Endothelial cell of umbilical vein (primary cell): Measurements from ENCODE around the gene SNCB. TPM values are rescaled to one million over a fixed set of nuclear protein-coding genes. Genes with fewer than 3 reads are reported as not detected.

Experiments used
- BruUV-seq: library from RNA; stranded (reverse); fragments of 400-500 nt; replicated peaks from 2 replicates; lab custom pipeline; 2021; lab: Mats Ljungman, UMichigan
- CTCF ChIA-PET: fragments of 300-600, 350-600 bp; sonication (Branson Sonifier 250); formaldehyde crosslinking; loops from one replicate; lab custom pipeline; 2021; ENCODE audit warnings: antibody characterized with exemption, inconsistent platforms; lab: Charles Lee
- POLR2A ChIA-PET: fragments of 300-600, 350-600 bp; sonication (Branson Sonifier 250); formaldehyde crosslinking; loops from one replicate; lab custom pipeline; 2021; ENCODE audit warnings: antibody characterized with exemption, inconsistent platforms; lab: Charles Lee
- DNase-seq: peaks from one replicate; pipeline ENCODE4 v3.0.0-alpha.2; 2011; ENCODE audit warnings: low read depth, low spot score
- FAIRE-seq: peaks from 2 replicates; lab custom pipeline; 2011; peaks lifted over from hg19 to GRCh38; lab: Jason Lieb, UNC
- H2AFZ ChIP-seq: 2 replicates; pipeline ENCODE4 v1.6.0; 2012; ENCODE audit warnings: low read depth, low read length, control low read depth, inconsistent platforms
- H3K27ac ChIP-seq: 2 replicates; pipeline ENCODE4 v1.5.1; 2011; ENCODE audit warnings: low read depth, mild to moderate bottlenecking, control low read depth, low read length, moderate library complexity; ENCODE audit not compliant: insufficient read depth
- H3K27me3 ChIP-seq, 2 experiments: 2 replicates each; pipeline versions ENCODE4 v1.6.0 to v1.6.1; 2011; ENCODE audit warnings: low read length in 2 of 2, mixed read lengths in 1 of 2; ENCODE audit not compliant: control insufficient read depth in 2 of 2, insufficient read depth in 2 of 2
- H3K36me3 ChIP-seq, 2 experiments: 2 replicates in 1 of 2; 3 replicates in 1 of 2; pipeline ENCODE4 v1.5.1; 2011; ENCODE audit warnings: low read length in 2 of 2, mild to moderate bottlenecking in 1 of 2, moderate library complexity in 1 of 2; ENCODE audit not compliant: control insufficient read depth in 2 of 2, insufficient read depth in 2 of 2; ENCODE audit errors: extremely low read depth in 1 of 2
- H3K4me1 ChIP-seq: 3 replicates; pipeline ENCODE4 v1.5.1; 2011; ENCODE audit warnings: mild to moderate bottlenecking, low read length; ENCODE audit not compliant: control insufficient read depth, insufficient read depth; ENCODE audit errors: extremely low read depth
- H3K4me2 ChIP-seq: 2 replicates; pipeline ENCODE4 v1.6.1; 2011; ENCODE audit warnings: low read length, control low read depth, mixed read lengths; ENCODE audit not compliant: insufficient read depth
- H3K4me3 ChIP-seq, 3 experiments: fragments of 200-600 bp in 1 of 3; sonication (generic), shearing (Covaris generic) in 1 of 3; replicated peaks in 1 of 3; 2 replicates each; pipeline ENCODE4 v1.5.1; 2011 to 2016; ENCODE audit warnings: control low read depth in 3 of 3, low read length in 3 of 3, mild to moderate bottlenecking in 2 of 3, inconsistent platforms in 1 of 3, low read depth in 1 of 3, moderate library complexity in 1 of 3; ENCODE audit not compliant: insufficient read depth in 1 of 3
- H3K79me2 ChIP-seq: 2 replicates; pipeline ENCODE4 v1.6.0; 2012; ENCODE audit warnings: low read length, inconsistent platforms; ENCODE audit not compliant: control insufficient read depth, insufficient read depth
- H3K9ac ChIP-seq: replicated peaks from 2 replicates; pipeline ENCODE3; 2011; ENCODE audit warnings: low read length, control low read depth; ENCODE audit not compliant: insufficient read depth; ENCODE audit errors: extremely low read depth
- H3K9me1 ChIP-seq: replicated peaks from 3 replicates; pipeline ENCODE4 v1.6.0; 2011; ENCODE audit warnings: mild to moderate bottlenecking, low read length; ENCODE audit not compliant: control insufficient read depth, insufficient read depth; ENCODE audit errors: extremely low read depth
- H3K9me3 ChIP-seq: replicated peaks from 2 replicates; pipeline ENCODE4 v1.5.1; 2012; ENCODE audit warnings: low read length, inconsistent platforms; ENCODE audit not compliant: control insufficient read depth, insufficient read depth
- H4K20me1 ChIP-seq: replicated peaks from 2 replicates; pipeline ENCODE3; 2011; ENCODE audit warnings: mild to moderate bottlenecking, low read length; ENCODE audit not compliant: control insufficient read depth, insufficient read depth; ENCODE audit errors: extremely low read depth
- CTCF ChIP-seq, 2 donors: IDR thresholded peaks; 1 replicate in 1 of 2; 2 replicates in 1 of 2; pipeline ENCODE4 v1.5.1; 2011; ENCODE audit warnings: low read length in 2 of 2, mild to moderate bottlenecking in 2 of 2, moderate library complexity in 2 of 2, control low read depth in 1 of 2, inconsistent platforms in 1 of 2, low read depth in 1 of 2; ENCODE audit not compliant: insufficient read depth in 1 of 2; ENCODE audit errors: extremely low read depth in 1 of 2
- EZH2 ChIP-seq: IDR thresholded peaks from 2 replicates; pipeline ENCODE4 v1.6.1; 2012; ENCODE audit warnings: borderline replicate concordance, low read depth, mild to moderate bottlenecking, moderate library complexity, low read length, inconsistent platforms; ENCODE audit not compliant: severe bottlenecking
- FOS ChIP-seq: IDR thresholded peaks from 2 replicates; pipeline ENCODE4 v1.6.1; 2011; ENCODE audit warnings: mild to moderate bottlenecking, low read length, moderate library complexity, borderline replicate concordance; ENCODE audit not compliant: insufficient read depth
- GATA2 ChIP-seq: IDR thresholded peaks from 2 replicates; pipeline ENCODE4 v1.7.0; 2011; ENCODE audit warnings: low read depth, mild to moderate bottlenecking, moderate library complexity, mixed read lengths, low read length; ENCODE audit not compliant: insufficient read length, insufficient read depth
- JUN ChIP-seq: IDR thresholded peaks from 2 replicates; pipeline ENCODE4 v1.6.1; 2011; ENCODE audit warnings: borderline replicate concordance, low read depth; ENCODE audit not compliant: insufficient read length, insufficient read depth
- MAX ChIP-seq: IDR thresholded peaks from 2 replicates; pipeline ENCODE4 v1.6.1; 2011; ENCODE audit not compliant: insufficient read depth, insufficient read length
- MYC ChIP-seq: IDR thresholded peaks from one replicate; pipeline ENCODE4 v1.6.1; 2011; ENCODE audit warnings: mild to moderate bottlenecking, low read depth, low read length
- POLR2A ChIP-seq: IDR thresholded peaks from 2 replicates; pipeline ENCODE4 v1.6.1; 2012; ENCODE audit warnings: low read depth, mild to moderate bottlenecking, control low read depth, low read length
- POLR2AphosphoS5 ChIP-seq: IDR thresholded peaks from 2 replicates; pipeline ENCODE4 v1.6.1; 2012; ENCODE audit warnings: low read depth, mild to moderate bottlenecking, control low read depth, low read length, moderate library complexity; ENCODE audit not compliant: insufficient read depth
- dilution Hi-C: fragments of 300-500 bp; cut with MboI; formaldehyde crosslinking; loops from one replicate; pipeline ENCODE4 v1.15.0; 2019; ENCODE audit warnings: low sequenced_read_pairs; ENCODE audit not compliant: extremely low pct_ligation_motif_present
- intact Hi-C: fragments of 100-400 bp; cut with micrococcal nuclease; formaldehyde crosslinking; loops from one replicate; pipeline ENCODE4 v1.10.0; 2022
- polyA plus RNA-seq, 4 experiments: library from polyadenylated mRNA; depleted of rRNA in 3 of 4; stranded (reverse) in 3 of 4; unstranded in 1 of 4; fragments of >200 nt; gene quantifications; 2 replicates each; pipeline versions ENCODE4 v1.2.1 to v1.2.3, GENCODE V29; 2011 to 2012; ENCODE audit warnings: missing spikeins in 1 of 4
- total RNA-seq: library from RNA; stranded (reverse); gene quantifications from 2 replicates; pipeline ENCODE4 v1.2.3, GENCODE V29; 2021

SNCB gene
- total and polyA plus RNA-seq, 2 donors (not counting 3 experiments of a cell fraction or from before 2014, with no cell fraction given), result 0.08 TPM; not detected in 1

- H3K79me2 ChIP-seq, result no peaks in the 10 kb centered on the region
- H3K9ac ChIP-seq, result no peak overlapping the region
- no peak overlapping the region for H2AFZ ChIP-seq
- peaks cover 0 to 10% of the 10 kb centered on the region in 2 experiments for H3K27me3 ChIP-seq
- no peaks in the 10 kb centered on the region for H3K9me3 ChIP-seq
- TF ChIP-seq MYC (no peak), POLR2AphosphoS5 (no peak), MAX (no peak), EZH2 (no peak), FOS (no peak), POLR2A (no peak), CTCF (IDR thresholded peaks at IDR 0.05; ENCODE audit: extremely low read depth in 1 of 2, insufficient read depth in 1 of 2, low read depth in 1 of 2, low read length in 2 of 2) (no peak), JUN (no peak), GATA2 (no peak)
- H4K20me1 ChIP-seq, result no peaks in the 10 kb centered on the region
- H3K4me3 ChIP-seq, result no peak overlapping the region
- intact Hi-C loops (loop anchor here (10.0 kb wide), 1 partner anchor 222 kb away; no protein-coding TSS in a partner anchor), dilution Hi-C loops (no loop called here)
- H3K36me3 ChIP-seq, result no peaks in the 10 kb centered on the region
- no TSS peak for BruUV-seq
- CTCF ChIA-PET, result interaction anchor here (1.0 to 2.7 kb wide), 3 partner anchors 10 to 449 kb away, joined by 3 to 18 read pairs (median 5); no protein-coding TSS in a partner anchor
- POLR2A ChIA-PET, result no interaction called here
- no peak for FAIRE-seq
- H3K9me1 ChIP-seq, result no peaks in the 10 kb centered on the region
- DNase-seq, result no peak
- no peak overlapping the region for H3K4me2 ChIP-seq
- no peaks in the 10 kb centered on the region for H3K4me1 ChIP-seq
- H3K27ac ChIP-seq, result no peak overlapping the region
Observed at GRCh38 chr5:176662371-176663333, 32.3 kb upstream of the SNCB start.
